WTC11 (cell line): ENCODE results near the gene RCAN1. TPM values are rescaled to one million over a fixed set of nuclear protein-coding genes. Genes with fewer than 3 reads are reported as not detected.

Experiments
- ATAC-seq: fragments of 200-7000 bp; cut with Tn5 transposase; 2 replicates; pipeline ENCODE4 v1.10.0; 2021; ENCODE audit warnings: mild to moderate bottlenecking, moderate library complexity
- CTCF ChIA-PET: fragments of 300-600 bp; sonication (Branson Sonifier 250); formaldehyde crosslinking; loops from one replicate; lab custom pipeline; 2021; ENCODE audit warnings: antibody characterized with exemption; lab: Charles Lee
- POLR2A ChIA-PET: fragments of 350-600 bp; sonication (Branson Sonifier 250); formaldehyde crosslinking; loops from one replicate; lab custom pipeline; 2021; ENCODE audit warnings: antibody characterized with exemption; lab: Charles Lee
- DNase-seq: peaks from one replicate; pipeline ENCODE4 v3.0.0; 2021; ENCODE audit warnings: low spot score
- H3K27ac Mint-ChIP-seq: 2 replicates; pipeline ENCODE4 v1.8.0; 2021; ENCODE audit warnings: mixed read lengths
- H3K27me3 Mint-ChIP-seq: 2 replicates; pipeline ENCODE4 v1.8.0; 2021; ENCODE audit warnings: low read depth, mild to moderate bottlenecking, moderate library complexity, mixed read lengths
- H3K36me3 Mint-ChIP-seq: 2 replicates; pipeline ENCODE4 v1.8.0; 2021; ENCODE audit warnings: mixed read lengths
- H3K4me1 Mint-ChIP-seq: 2 replicates; pipeline ENCODE4 v1.8.0; 2022; ENCODE audit warnings: mixed read lengths
- H3K4me3 Mint-ChIP-seq: 2 replicates; pipeline ENCODE4 v1.8.0; 2021; ENCODE audit warnings: mild to moderate bottlenecking, moderate library complexity, mixed read lengths
- H3K9me3 Mint-ChIP-seq: 2 replicates; pipeline ENCODE4 v1.8.0; 2021; ENCODE audit warnings: mixed read lengths
- ATF2 ChIP-seq: sonication (generic); formaldehyde crosslinking; IDR thresholded peaks from 2 replicates; pipeline ENCODE4 v1.8.1; 2022; ENCODE audit warnings: low read depth, missing genetic modification reagents, borderline replicate concordance
- CREM ChIP-seq: sonication (generic); formaldehyde crosslinking; IDR thresholded peaks from 2 replicates; pipeline ENCODE4 v1.8.1; 2022; ENCODE audit warnings: mild to moderate bottlenecking, missing genetic modification reagents, moderate library complexity
- E2F1 ChIP-seq: sonication (generic); formaldehyde crosslinking; IDR thresholded peaks from 2 replicates; pipeline ENCODE4 v1.8.0; 2022; ENCODE audit warnings: mild to moderate bottlenecking, missing genetic modification reagents
- E2F4 ChIP-seq: sonication (generic); formaldehyde crosslinking; IDR thresholded peaks from 2 replicates; pipeline ENCODE4 v1.8.1; 2022; ENCODE audit warnings: low read depth, mild to moderate bottlenecking, moderate library complexity, missing genetic modification reagents, borderline replicate concordance
- ESRRA ChIP-seq: sonication (generic); formaldehyde crosslinking; IDR thresholded peaks from 2 replicates; pipeline ENCODE4 v1.8.1; 2022; ENCODE audit warnings: mild to moderate bottlenecking, missing genetic modification reagents, borderline replicate concordance
- FOXP1 ChIP-seq: sonication (generic); formaldehyde crosslinking; IDR thresholded peaks from 2 replicates; pipeline ENCODE4 v1.8.0; 2022; ENCODE audit warnings: missing genetic modification reagents, mild to moderate bottlenecking, moderate library complexity, borderline replicate concordance
- GABPB1 ChIP-seq: sonication (generic); formaldehyde crosslinking; IDR thresholded peaks from 2 replicates; pipeline ENCODE4 v1.8.1; 2023; ENCODE audit warnings: mild to moderate bottlenecking, missing genetic modification reagents
- GRHL2 ChIP-seq: fragments of 250-450 bp; sonication (Bioruptor Pico); IDR thresholded peaks from 2 replicates; pipeline ENCODE4 v1.8.0; 2022; ENCODE audit warnings: mild to moderate bottlenecking, moderate library complexity; ENCODE audit not compliant: insufficient replicate concordance, severe bottlenecking
- HMGXB4 ChIP-seq: sonication (generic); formaldehyde crosslinking; IDR thresholded peaks from 2 replicates; pipeline ENCODE4 v1.8.1; 2023; ENCODE audit warnings: mild to moderate bottlenecking, moderate library complexity, missing genetic modification reagents
- PRRX2 ChIP-seq: fragments of 250-450 bp; sonication (Bioruptor Pico); IDR thresholded peaks from 2 replicates; pipeline ENCODE4 v1.8.0; 2021; ENCODE audit warnings: mild to moderate bottlenecking
- RELA ChIP-seq: sonication (generic); formaldehyde crosslinking; IDR thresholded peaks from 2 replicates; pipeline ENCODE4 v1.8.1; 2022; ENCODE audit warnings: missing genetic modification reagents, mild to moderate bottlenecking, borderline replicate concordance
- RORB ChIP-seq: fragments of 250-450 bp; sonication (Bioruptor Pico); IDR thresholded peaks from 2 replicates; pipeline ENCODE4 v1.9.0; 2021; ENCODE audit warnings: mild to moderate bottlenecking
- STAT6 ChIP-seq: sonication (generic); formaldehyde crosslinking; conservative IDR thresholded peaks from 2 replicates; pipeline ENCODE4 v1.8.1; 2023; ENCODE audit warnings: mild to moderate bottlenecking, low read depth, missing genetic modification reagents, moderate library complexity
- TEAD1 ChIP-seq: sonication (generic); formaldehyde crosslinking; IDR thresholded peaks from 2 replicates; pipeline ENCODE4 v1.8.0; 2022; ENCODE audit warnings: mild to moderate bottlenecking, missing genetic modification reagents
- TP53 ChIP-seq: sonication (generic); formaldehyde crosslinking; IDR thresholded peaks from 2 replicates; pipeline ENCODE4 v1.8.1; 2023; ENCODE audit warnings: mild to moderate bottlenecking, missing genetic modification reagents
- USF1 ChIP-seq: sonication (generic); formaldehyde crosslinking; IDR thresholded peaks from 2 replicates; pipeline ENCODE4 v1.8.0; 2022; ENCODE audit warnings: mild to moderate bottlenecking, missing genetic modification reagents
- ZNF138 ChIP-seq: sonication (generic); formaldehyde crosslinking; conservative IDR thresholded peaks from 2 replicates; pipeline ENCODE4 v1.8.1; 2022; ENCODE audit warnings: mild to moderate bottlenecking, moderate library complexity, missing genetic modification reagents
- ZNF425 ChIP-seq: fragments of 250-450 bp; sonication (Bioruptor Pico); conservative IDR thresholded peaks from 2 replicates; pipeline ENCODE4 v1.9.0; 2021; ENCODE audit warnings: mild to moderate bottlenecking
- ZNF512 ChIP-seq: sonication (generic); formaldehyde crosslinking; IDR thresholded peaks from 2 replicates; pipeline ENCODE4 v1.8.1; 2022; ENCODE audit warnings: missing genetic modification reagents, borderline replicate concordance
- ZNF671 ChIP-seq: fragments of 250-450 bp; sonication (Bioruptor Pico); IDR thresholded peaks from 2 replicates; pipeline ENCODE4 v1.8.0; 2021; ENCODE audit warnings: mild to moderate bottlenecking
- total RNA-seq: library from RNA; stranded (reverse); gene quantifications from 3 replicates; pipeline ENCODE4 v1.2.3, GENCODE V29; 2021

The RCAN1 gene
- total RNA-seq, 1 experiment from 2014 or later, result 5.9 TPM

GRCh38 chr21:34650861-34651431 is 36.0 kb upstream of the RCAN1 start (continued):
- TF ChIP-seq E2F1 (no peak), ZNF425 (CRISPR knock-in tag) (no peak), ATF2 (CRISPR knock-in tag) (no peak)

GRCh38 chr21:34649400-34649799 is 34.5 kb upstream of the RCAN1 start:
- POLR2A ChIA-PET, result interaction anchor here (0.5 to 0.6 kb wide), 2 partner anchors 226 to 1614 kb away, joined by 3 to 5 read pairs; no protein-coding TSS in a partner anchor
- ATAC-seq (no peak), DNase-seq (no peak)
- Mint-ChIP-seq H3K27me3 (peaks cover 7% of the 10 kb centered on the region), H3K4me1 (0 out of 2 replicates have a peak, but pooled peaks cover 2% of the 10 kb centered on the region), H3K4me3 (no peak overlapping the region), H3K27ac (no peak overlapping the region), H3K36me3 (no peaks in the 10 kb centered on the region), H3K9me3 (peaks cover 23% of the 10 kb centered on the region)
- CTCF ChIA-PET, result no interaction called here
- no peak for TF ChIP-seq RELA
- no peak for TF ChIP-seq GRHL2 (CRISPR knock-in tag)
- TF ChIP-seq STAT6, result no peak
- no peak for TF ChIP-seq TP53 (CRISPR knock-in tag)
- TF ChIP-seq CREM (CRISPR knock-in tag), result no peak
- TF ChIP-seq USF1 (CRISPR knock-in tag), result no peak
- no peak for TF ChIP-seq FOXP1 (CRISPR knock-in tag)
- no peak for TF ChIP-seq PRRX2 (CRISPR knock-in tag)
- no peak for TF ChIP-seq HMGXB4
- no peak for TF ChIP-seq E2F4 (CRISPR knock-in tag)
- no peak for TF ChIP-seq ZNF512 (CRISPR knock-in tag)
- TF ChIP-seq ESRRA, result no peak
- TF ChIP-seq RORB, result no peak
- no peak for TF ChIP-seq ZNF138 (CRISPR knock-in tag)
- no peak for TF ChIP-seq TEAD1 (CRISPR knock-in tag)
- no peak for TF ChIP-seq GABPB1 (CRISPR knock-in tag)
- no peak for TF ChIP-seq ZNF671 (CRISPR knock-in tag)
